Measurements from ENCODE around the gene KLF16.

Gene KLF16

DNA sequence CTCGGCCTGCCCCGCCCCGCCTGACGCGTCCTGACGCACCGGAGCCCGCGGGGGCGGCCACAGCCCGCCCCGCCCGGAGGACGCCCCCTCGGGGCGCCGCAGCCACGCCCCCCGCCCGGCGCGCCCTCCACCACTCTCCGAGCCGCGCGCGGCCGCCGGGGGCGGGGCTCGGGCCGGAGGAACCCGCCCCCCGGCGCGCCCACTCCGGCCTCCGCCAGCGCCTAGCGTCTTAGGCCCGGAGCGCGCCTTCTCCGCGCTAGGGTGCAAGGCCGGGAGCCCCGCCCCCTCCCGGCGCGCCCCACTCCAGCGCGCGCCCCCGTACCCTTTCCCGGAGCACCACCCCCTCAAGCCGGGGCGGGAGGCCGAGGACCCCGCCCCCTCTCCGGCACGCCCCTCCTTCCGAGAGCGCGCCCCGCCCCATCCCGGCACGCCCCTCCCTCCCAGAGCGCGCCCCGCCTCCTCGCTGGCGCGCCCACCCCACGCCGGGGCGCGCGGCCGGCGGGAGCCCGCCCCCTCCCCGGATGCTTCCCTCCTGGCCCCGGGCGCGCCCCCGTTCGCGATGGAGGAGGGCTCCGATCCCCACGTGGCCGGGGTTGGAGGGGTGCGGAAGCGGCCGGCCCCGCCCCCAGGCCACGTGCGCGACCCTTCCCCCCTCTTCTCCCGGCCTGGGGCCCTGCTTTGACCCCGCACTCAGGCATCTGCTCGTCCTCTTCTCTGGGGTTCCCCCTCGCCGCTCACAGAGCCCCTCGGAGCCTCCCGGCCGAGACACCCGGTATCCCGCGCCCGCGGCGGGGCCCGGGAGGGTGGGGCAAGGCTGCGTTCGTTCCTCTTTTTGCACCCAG is 480 bp upstream of the KLF16 start:
- peak overlapping the region; percentile 66 for H3K4me3 ChIP-seq (ENCODE audit: low read depth, low read length)
- no peak for DNase-seq (ENCODE audit: low read depth)
- TF ChIP-seq, protein P1, sequence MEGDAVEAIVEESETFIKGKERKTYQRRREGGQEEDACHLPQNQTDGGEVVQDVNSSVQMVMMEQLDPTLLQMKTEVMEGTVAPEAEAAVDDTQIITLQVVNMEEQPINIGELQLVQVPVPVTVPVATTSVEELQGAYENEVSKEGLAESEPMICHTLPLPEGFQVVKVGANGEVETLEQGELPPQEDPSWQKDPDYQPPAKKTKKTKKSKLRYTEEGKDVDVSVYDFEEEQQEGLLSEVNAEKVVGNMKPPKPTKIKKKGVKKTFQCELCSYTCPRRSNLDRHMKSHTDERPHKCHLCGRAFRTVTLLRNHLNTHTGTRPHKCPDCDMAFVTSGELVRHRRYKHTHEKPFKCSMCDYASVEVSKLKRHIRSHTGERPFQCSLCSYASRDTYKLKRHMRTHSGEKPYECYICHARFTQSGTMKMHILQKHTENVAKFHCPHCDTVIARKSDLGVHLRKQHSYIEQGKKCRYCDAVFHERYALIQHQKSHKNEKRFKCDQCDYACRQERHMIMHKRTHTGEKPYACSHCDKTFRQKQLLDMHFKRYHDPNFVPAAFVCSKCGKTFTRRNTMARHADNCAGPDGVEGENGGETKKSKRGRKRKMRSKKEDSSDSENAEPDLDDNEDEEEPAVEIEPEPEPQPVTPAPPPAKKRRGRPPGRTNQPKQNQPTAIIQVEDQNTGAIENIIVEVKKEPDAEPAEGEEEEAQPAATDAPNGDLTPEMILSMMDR (IDR thresholded peaks at IDR 0.05; ENCODE audit: low read depth, low read length, missing control alignments) = no peak

DNA sequence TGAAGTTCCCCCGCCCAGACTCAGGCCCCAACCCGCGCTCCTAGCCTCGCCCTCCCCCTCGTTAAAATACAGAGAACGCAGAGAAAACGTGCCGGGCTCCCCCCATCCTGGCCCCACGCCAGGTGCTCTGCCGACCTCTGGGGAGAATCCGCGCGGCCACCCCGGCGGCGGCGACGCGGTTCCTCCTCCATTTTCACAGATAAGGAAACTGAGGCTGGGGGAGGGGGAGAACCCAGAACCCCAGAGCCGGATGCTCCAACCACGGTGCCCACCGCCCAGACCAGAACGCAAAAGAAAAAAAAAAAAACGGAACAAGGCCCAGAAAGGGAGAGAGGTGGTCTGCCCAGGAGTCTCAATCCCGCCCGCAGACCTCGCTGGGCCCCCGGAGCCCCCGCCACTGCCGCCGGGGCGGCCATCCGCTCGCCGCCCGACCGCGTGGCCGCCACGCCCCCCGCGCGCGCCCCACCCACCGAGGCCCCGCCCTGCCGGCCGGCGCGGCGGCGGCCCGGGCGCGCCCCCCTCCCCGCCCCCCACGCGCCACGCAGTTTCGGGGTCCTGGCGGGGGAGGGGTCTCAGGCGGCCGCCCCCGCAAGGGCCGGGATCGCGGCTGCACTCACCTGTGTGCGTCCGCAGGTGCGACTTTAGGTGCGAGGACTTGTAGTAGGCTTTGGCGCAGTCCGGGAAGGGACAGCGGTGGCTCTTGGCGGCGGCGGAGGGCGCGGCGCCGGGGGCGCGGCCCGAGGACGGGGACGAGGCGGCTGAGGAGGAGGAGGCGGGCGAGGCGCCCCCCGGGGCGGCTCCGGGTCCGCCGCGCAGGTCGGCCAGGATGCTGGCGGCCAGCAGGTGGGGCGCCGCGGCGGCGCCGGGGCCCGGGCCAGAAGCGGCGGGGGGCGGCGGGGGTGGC is 703 bp downstream of the KLF16 start:
- TF ChIP-seq, protein P1 (IDR thresholded peaks at IDR 0.05; ENCODE audit: low read depth, low read length, missing control alignments) = no peak
- H3K4me3 ChIP-seq (ENCODE audit: low read depth, low read length) = peak overlapping the region; percentile 81
- DNase-seq (ENCODE audit: low read depth) = no peak

DNA sequence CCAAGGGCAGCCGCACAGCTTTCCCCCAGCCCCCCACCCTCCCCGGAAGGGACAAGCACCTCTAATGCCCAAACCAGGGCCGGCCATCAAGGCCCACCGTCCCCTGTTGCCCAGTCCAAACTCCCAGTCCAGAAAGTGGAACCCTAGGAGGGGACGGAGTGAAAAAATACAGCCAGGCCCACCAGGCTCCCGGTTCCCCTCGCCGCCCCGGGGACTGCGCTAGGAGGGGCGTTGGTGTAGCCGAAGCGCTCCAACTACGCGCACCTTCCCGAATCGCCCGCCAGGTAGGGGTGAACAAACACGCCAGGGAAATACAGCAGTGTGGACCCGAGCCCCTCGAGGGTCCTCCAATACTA is 1.3 kb downstream of the KLF16 start:
- no peak for DNase-seq (ENCODE audit: low read depth)
- peak overlapping the region; percentile 81 for H3K4me3 ChIP-seq (ENCODE audit: low read depth, low read length)
- TF ChIP-seq, protein P1 (IDR thresholded peaks at IDR 0.05; ENCODE audit: low read depth, low read length, missing control alignments) = no peak

DNA sequence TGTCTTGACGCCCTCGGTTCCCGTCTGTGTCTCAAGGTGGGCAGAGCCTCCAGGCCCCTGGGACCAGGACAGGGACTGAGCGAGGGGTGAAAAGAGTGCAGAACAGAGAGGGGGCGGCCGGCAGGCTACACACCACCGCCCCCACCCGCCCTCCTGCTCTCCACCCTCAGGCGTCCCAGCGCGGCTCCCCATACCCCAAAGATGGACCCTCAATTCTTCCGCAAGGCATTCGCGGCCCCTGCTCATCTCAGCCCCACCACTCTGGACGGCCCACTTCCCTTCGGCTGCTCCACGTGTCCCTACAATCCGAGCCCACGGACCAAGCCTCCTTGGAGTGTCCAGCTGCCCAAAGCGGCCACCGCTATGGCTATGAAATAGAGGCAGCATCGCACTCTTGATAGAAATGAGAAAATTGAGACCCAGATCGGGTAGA is 1.8 kb downstream of the KLF16 start:
- DNase-seq (ENCODE audit: low read depth) = no peak
- H3K4me3 ChIP-seq (ENCODE audit: low read depth, low read length) = peak overlapping the region; percentile 81
- TF ChIP-seq, protein P1 (IDR thresholded peaks at IDR 0.05; ENCODE audit: low read depth, low read length, missing control alignments) = no peak

DNA sequence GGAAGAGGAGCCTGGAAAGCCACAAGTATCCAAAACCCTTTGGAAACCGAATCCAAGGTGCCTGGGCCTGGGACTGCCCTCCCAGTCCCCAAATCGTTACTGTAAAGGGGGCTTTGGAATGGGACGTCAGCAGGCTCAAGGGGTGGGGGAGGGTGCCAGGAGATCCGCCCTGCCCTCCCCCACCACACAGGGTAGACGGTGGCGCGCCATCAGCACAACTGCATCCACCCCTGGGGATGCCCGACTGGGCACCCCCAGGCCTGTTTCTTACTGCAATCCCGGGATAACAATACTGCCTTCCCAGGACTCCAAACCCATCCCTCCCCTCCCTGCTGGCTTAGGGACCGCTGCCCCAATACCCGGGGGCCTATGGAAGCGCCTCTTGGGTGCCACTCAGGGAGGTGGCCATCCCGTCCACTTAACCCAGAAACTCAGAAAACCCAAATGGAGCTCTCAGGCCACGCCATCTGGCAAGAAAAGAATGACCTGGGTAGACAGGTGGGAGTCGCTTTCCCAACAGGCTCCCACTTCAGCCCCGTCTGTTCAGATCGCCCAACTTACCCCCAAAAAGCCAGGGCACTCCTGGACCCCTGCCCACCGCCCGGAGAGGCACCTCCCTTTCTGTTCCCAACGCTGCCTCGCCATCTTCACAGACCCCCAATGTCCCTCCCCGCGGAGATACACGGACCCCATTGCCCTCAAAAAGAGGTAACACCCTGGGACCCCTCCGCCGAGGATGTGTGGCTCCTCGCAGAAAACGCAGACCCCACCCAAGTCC is 2.4 kb downstream of the KLF16 start:
- TF ChIP-seq, protein P1 (IDR thresholded peaks at IDR 0.05; ENCODE audit: low read depth, low read length, missing control alignments) = no peak
- peak overlapping the region; percentile 81 for H3K4me3 ChIP-seq (ENCODE audit: low read depth, low read length)
- DNase-seq (ENCODE audit: low read depth) = no peak

DNA sequence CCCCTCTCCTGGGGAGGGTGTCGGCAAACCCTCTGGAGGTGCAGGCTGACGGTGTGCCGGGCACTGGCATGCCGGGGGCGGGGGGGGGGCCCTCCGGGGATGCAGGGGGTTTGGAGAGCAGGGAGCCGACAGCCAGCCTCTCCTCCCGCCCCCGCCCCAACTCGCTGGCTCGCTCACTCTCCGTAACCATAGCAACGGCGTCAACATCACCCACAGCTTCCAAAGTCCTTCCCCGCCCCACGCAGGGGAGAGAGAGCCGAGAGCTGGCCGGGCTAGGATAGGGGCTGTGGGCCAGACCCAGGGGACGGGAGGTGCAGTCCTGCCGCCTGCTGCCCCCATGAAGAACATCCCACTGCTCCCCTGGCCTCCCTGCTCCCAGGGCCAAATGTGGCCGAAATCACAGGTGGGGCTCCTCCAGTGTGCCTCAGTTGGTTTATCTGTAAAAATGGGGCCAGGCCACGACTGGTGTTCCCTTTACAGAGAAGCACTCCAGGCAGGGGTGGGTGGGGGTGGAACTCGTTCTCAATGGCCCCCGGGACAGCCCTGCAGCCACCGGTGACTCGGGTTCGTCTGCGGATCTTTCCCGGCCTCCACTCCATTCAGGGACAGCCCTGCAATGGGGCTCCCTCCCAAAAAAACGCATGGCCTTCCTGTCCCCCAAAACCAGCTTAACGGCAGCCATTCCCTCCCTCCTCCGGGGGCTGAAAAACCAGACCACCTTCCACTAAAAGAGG is 3.2 kb downstream of the KLF16 start:
- DNase-seq (ENCODE audit: low read depth) = no peak

More for the DNA sequence above, 3.2 kb downstream of the KLF16 start:
- H3K4me3 ChIP-seq (ENCODE audit: low read depth, low read length) = peak overlapping the region; percentile 81
- TF ChIP-seq, protein P1 (IDR thresholded peaks at IDR 0.05; ENCODE audit: low read depth, low read length, missing control alignments) = no peak
